HG03095 (cell line): Measurements from ENCODE around the gene CTR9.
"Not testable (repeated sequence)": the region's sequence is repeated elsewhere in the genome, so short reads cannot be mapped to it uniquely, and the experiment has no call there.

ENCODE experiments used
- ATAC-seq: cut with Tn5 transposase; IDR thresholded peaks from one replicate; pipeline ENCODE4 v1.9.1; 2021; ENCODE audit warnings: moderate library complexity; ENCODE audit not compliant: unreplicated experiment

Gene CTR9

DNA sequence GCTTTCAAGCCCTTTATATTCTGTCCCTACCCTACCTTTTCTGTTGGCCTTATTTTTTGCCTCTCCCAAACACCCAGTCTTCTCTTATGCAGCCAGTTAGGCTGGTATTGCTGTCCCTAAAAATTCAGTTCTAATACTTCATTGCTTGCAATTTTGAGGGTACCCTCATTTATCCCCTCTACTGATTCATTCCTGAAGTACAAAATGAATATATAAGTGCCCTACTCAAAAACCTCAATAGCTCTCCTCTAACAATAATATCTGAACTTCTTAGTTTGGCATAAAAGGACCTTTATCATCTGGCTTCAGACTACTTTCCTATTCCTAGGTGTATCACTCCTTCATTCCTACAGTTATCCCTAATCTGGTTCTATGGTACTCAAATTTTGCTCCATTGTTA lies 62.9 kb downstream of the CTR9 start:
- no peak for ATAC-seq

DNA sequence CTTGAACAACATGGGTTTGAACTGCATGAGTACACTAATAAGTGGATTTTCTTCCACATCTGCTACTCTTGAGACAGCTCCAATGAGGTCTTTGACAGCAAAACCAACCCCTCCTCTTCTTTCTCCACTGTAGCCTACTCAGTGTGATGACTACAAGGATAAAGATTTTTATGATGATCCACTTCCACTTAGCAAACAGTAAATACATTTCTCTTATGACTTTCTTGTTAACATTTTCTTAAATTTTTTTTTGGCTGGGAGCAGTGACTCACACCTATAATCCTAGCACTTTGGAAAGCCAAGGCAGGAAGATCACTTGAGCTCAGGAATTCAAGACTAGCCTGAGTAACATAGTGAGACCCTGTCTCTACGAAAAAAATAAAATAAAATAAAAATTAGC lies 67.5 kb downstream of the CTR9 start:
- ATAC-seq: no peak

DNA sequence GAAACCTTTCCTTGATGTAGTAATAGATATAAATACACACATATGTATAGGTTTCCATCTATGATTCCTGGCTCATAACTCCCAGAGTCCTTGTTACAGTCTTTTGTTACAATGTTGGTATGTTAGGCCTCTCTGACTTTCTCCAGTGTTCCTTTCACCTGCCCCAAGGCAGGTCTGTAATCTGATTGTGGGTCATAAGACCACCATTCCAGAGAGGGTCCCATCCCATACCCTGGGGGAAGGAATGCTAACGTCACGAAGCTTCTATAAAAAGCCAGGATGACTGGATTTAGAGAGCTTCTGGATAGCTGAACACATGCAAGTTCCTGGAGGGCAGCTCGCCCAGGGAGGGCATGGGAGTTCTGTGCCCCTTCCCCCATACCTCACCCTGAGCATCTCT lies 71.4 kb downstream of the CTR9 start:
- ATAC-seq: not testable (repeated sequence)

DNA sequence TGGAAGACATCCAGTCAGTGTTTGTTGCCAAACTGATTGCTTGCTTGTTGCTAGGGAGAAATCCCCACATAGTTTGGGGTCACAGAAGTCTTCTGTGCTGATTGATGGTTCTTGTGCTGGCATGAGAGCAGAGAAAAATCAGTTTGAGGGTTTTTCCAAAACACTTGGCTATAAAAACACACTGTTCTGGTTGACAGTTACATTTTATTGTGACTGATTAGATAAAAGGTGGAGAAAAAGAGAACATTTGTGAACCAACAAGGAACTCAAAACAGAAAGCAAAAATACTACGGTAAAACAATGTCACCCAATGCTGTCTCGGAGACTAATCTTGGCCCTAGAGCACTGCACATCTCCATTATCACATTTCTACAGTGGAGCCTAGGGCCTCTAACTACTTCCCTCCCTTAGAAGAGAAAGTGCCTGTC lies 72.1 kb downstream of the CTR9 start:
- no peak for ATAC-seq

DNA sequence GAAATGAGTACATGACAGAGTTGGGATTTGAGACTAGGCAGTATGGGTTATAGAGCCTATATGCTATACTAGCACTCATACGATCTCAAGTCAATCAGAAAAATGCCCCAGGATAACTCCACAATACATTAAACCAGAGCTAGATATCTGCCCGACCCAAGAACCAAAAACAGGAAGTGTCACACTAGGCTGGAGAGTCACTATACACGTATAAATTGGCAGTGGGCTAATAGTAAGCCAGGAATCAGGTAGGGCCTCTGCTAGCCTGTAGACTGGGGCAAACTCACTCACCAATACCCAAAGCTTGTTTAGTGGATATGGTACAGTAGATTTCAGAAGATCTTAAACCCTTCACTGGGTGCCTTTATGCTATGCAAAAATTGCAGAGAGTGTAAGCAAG lies 73.8 kb downstream of the CTR9 start:
- ATAC-seq: no peak

DNA sequence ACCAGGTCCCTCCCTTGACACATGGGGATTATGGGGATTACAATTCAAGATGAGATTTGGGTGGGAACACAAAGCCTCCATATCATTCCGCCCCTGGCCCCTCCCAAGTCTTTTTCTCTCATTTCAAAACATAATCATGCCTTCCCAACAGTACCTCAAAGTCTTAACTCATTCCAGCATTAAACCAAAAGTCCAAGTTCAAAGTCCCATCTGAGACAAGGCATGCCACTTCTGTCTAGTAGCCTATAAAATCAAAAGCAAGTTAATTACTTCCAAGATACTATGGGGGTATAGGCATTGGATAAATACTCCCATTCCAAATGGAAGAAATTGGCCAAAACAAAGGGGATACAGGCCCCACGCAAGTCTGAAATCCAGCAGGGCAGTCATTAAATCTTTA lies 77.4 kb downstream of the CTR9 start:
- ATAC-seq: no peak

DNA sequence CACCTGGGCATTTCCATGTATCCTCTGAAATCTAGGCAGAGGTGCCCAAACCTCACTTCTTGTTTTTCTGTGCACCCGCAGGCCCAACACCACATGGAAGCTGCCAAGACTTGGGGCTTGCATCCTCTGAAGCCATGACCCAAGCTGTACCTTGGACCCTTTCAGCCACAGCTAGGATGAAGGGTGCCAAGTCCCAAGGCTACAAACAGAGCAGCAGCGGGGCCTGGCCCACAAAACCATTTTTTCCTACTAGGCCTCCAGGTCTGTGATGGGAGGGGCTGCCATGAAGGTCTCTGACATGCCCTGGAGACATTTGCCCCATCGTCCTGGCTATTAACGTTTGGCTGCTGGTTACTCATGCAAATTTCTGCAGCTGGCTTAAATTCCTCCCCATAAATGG lies 78.1 kb downstream of the CTR9 start:
- no peak for ATAC-seq
